ENCODE results near the gene NUAK2. TPM values are rescaled to one million over a fixed set of nuclear protein-coding genes. Genes with fewer than 3 reads are reported as not detected.
"Not testable (repeated sequence)": the region's sequence is repeated elsewhere in the genome, so short reads cannot be mapped to it uniquely, and the experiment has no call there.

The NUAK2 gene
- total RNA-seq, 1 donor from 2014 or later: 1.7 TPM

GRCh38 chr1:205300149-205300548 is 21.4 kb downstream of the NUAK2 start:
- ATAC-seq: no peak

GRCh38 chr1:205298191-205298994 is 23.2 kb downstream of the NUAK2 start:
- DNase-seq (ENCODE audit: low spot score) (no peak), ATAC-seq (no peak)

More at GRCh38 chr1:205300149-205300548, 21.4 kb downstream of the NUAK2 start:
- DNase-seq (ENCODE audit: low spot score): no peak

GRCh38 chr1:205297546-205298177 is 23.9 kb downstream of the NUAK2 start:
- DNase-seq (ENCODE audit: low spot score); ATAC-seq: not testable (repeated sequence)

- no peak for ATAC-seq
- no peak for DNase-seq (ENCODE audit: low spot score)
These were observed 25.4 kb downstream of the NUAK2 start for GRCh38 chr1:205296154-205296553.

- DNase-seq (ENCODE audit: low spot score) (no peak), ATAC-seq (no peak)
These were observed 26.6 kb downstream of the NUAK2 start for GRCh38 chr1:205294934-205295333.

GRCh38 chr1:205294175-205294917 is 27.2 kb downstream of the NUAK2 start:
- peak; percentile 79 for DNase-seq (ENCODE audit: low spot score)
- ATAC-seq: peak; percentile 97

GRCh38 chr1:205293350-205294074 is 28.0 kb downstream of the NUAK2 start:
- ATAC-seq (no peak), DNase-seq (ENCODE audit: low spot score) (no peak)

GRCh38 chr1:205291596-205291995 is 29.9 kb downstream of the NUAK2 start:
- DNase-seq (ENCODE audit: low spot score): no peak
- ATAC-seq: no peak

- no peak for DNase-seq (ENCODE audit: low spot score)
- ATAC-seq: peak; percentile 58
These were observed 33.6 kb downstream of the NUAK2 start for GRCh38 chr1:205287767-205288559.

- DNase-seq (ENCODE audit: low spot score) (no peak), ATAC-seq (no peak)
These were observed 34.5 kb downstream of the NUAK2 start for GRCh38 chr1:205287076-205287475.

- ATAC-seq: no peak
- DNase-seq (ENCODE audit: low spot score): no peak
These were observed 35.1 kb downstream of the NUAK2 start for GRCh38 chr1:205286335-205286950.

GRCh38 chr1:205285381-205286101 is 36.0 kb downstream of the NUAK2 start:
- ATAC-seq (no peak), DNase-seq (ENCODE audit: low spot score) (no peak)

GRCh38 chr1:205284420-205285144 is 37.0 kb downstream of the NUAK2 start:
- DNase-seq (ENCODE audit: low spot score): peak; percentile 63
- ATAC-seq: peak; percentile 75

- no peak for ATAC-seq
- DNase-seq (ENCODE audit: low spot score): no peak
These were observed 38.0 kb downstream of the NUAK2 start for GRCh38 chr1:205283270-205284147.

- DNase-seq (ENCODE audit: low spot score); ATAC-seq: not testable (repeated sequence)
These were observed 40.7 kb downstream of the NUAK2 start for GRCh38 chr1:205280666-205281395.

- DNase-seq (ENCODE audit: low spot score) (no peak), ATAC-seq (no peak)
These were observed 41.6 kb downstream of the NUAK2 start for GRCh38 chr1:205279986-205280385.

- DNase-seq (ENCODE audit: low spot score) (no peak), ATAC-seq (no peak)
These were observed 44.9 kb downstream of the NUAK2 start for GRCh38 chr1:205276689-205277065.

All from left lobe of liver (tissue), 2 donors.